GM10266 (cell line): Measurements from ENCODE around the gene CACNA1C.

Experiments used
- DNase-seq: peaks from one replicate; pipeline ENCODE4 v3.0.0; 2012; ENCODE audit errors: extremely low spot score
- CTCF ChIP-seq: IDR thresholded peaks from 2 replicates; pipeline ENCODE4 v1.5.1; 2012; ENCODE audit warnings: mild to moderate bottlenecking, low read depth; ENCODE audit not compliant: control insufficient read depth, insufficient read depth; ENCODE audit errors: missing control alignments

The CACNA1C gene

GRCh38 chr12:2504577-2504976, 451.8 kb downstream of the CACNA1C start:
- TF ChIP-seq CTCF: no peak
- DNase-seq: no peak

GRCh38 chr12:2507814-2508213, 455.0 kb downstream of the CACNA1C start:
- no peak for DNase-seq
- TF ChIP-seq CTCF: no peak

- TF ChIP-seq CTCF: no peak
Observed at GRCh38 chr12:2509137-2509536, 456.4 kb downstream of the CACNA1C start.

GRCh38 chr12:2510045-2510444, 457.3 kb downstream of the CACNA1C start:
- DNase-seq: no peak
- no peak for TF ChIP-seq CTCF

More at GRCh38 chr12:2509137-2509536, 456.4 kb downstream of the CACNA1C start:
- no peak for DNase-seq

GRCh38 chr12:2513141-2514037, 460.6 kb downstream of the CACNA1C start:
- no peak for DNase-seq
- no peak for TF ChIP-seq CTCF

GRCh38 chr12:2514038-2514340, 461.2 kb downstream of the CACNA1C start:
- TF ChIP-seq CTCF: no peak

GRCh38 chr12:2520722-2521246, 468.0 kb downstream of the CACNA1C start:
- no peak for DNase-seq
- TF ChIP-seq CTCF: no peak

More at GRCh38 chr12:2514038-2514340, 461.2 kb downstream of the CACNA1C start:
- DNase-seq: no peak
